GM10248 (cell line): ENCODE data around the gene GRB2.
"Not testable (repeated sequence)": the region's sequence is repeated elsewhere in the genome, so short reads cannot be mapped to it uniquely, and the experiment has no call there.

Source experiments
- CTCF ChIA-PET: fragments of 300-600 bp; sonication (Branson Sonifier 250); formaldehyde crosslinking; extraction: SDS; loops from one replicate; lab custom pipeline; 2021; ENCODE audit warnings: antibody characterized with exemption; lab: Yijun Ruan, JAX
- POLR2A ChIA-PET: fragments of 350-650 bp; sonication (Branson Sonifier 250); formaldehyde crosslinking; extraction: SDS; loops from one replicate; lab custom pipeline; 2020; ENCODE audit warnings: antibody characterized with exemption; lab: Yijun Ruan, JAX
- DNase-seq: peaks from one replicate; pipeline ENCODE4 v3.0.0; 2012; ENCODE audit errors: extremely low spot score
- CTCF ChIP-seq: IDR thresholded peaks from 2 replicates; pipeline ENCODE4 v1.5.1; 2012; ENCODE audit warnings: mild to moderate bottlenecking, low read depth; ENCODE audit errors: extremely low read depth, missing control alignments, control extremely low read depth

The GRB2 gene

GRCh38 chr17:75442168-75443103 is 37.0 kb upstream of the GRB2 start:
- no peak for DNase-seq
- TF ChIP-seq CTCF, result no peak
- ChIA-PET CTCF (no interaction called here), POLR2A (no interaction called here)

- DNase-seq, result no peak
- ChIA-PET CTCF (interaction anchor here (1.0 to 1.5 kb wide), 3 partner anchors 15 to 211 kb away, joined by 3 to 4 read pairs (median 3); partner anchors contain the start of gene TMEM94), POLR2A (no interaction called here)
- no peak for TF ChIP-seq CTCF
These were observed 35.4 kb upstream of the GRB2 start for GRCh38 chr17:75440738-75441448.

GRCh38 chr17:75439287-75439686 is 33.8 kb upstream of the GRB2 start:
- CTCF ChIA-PET, result no interaction called here
- TF ChIP-seq CTCF, result no peak
- no peak for DNase-seq
- POLR2A ChIA-PET, result no interaction called here

- not testable (repeated sequence) for DNase-seq
- CTCF ChIA-PET, result interaction anchor here (1.4 kb wide), 1 partner anchor 79 kb away, joined by 4 read pairs; the partner anchor contains the start of gene TSEN54
- POLR2A ChIA-PET, result interaction anchor here (0.6 kb wide), 1 partner anchor 1020 kb away, joined by 3 read pairs; no protein-coding TSS in a partner anchor
These were observed 31.9 kb upstream of the GRB2 start for GRCh38 chr17:75437404-75437803.

- POLR2A ChIA-PET, DNase-seq, CTCF ChIA-PET: not testable (repeated sequence)
These were observed 29.0 kb upstream of the GRB2 start for GRCh38 chr17:75434433-75434832.

- DNase-seq, result no peak
- CTCF ChIA-PET, result interaction anchor here (1.0 to 1.8 kb wide), 3 partner anchors 83 to 200 kb away, joined by 3 to 5 read pairs (median 3); partner anchors contain the start of genes SMIM5 and TSEN54
- TF ChIP-seq CTCF, result no peak
- POLR2A ChIA-PET, result no interaction called here
These were observed 27.8 kb upstream of the GRB2 start for GRCh38 chr17:75433218-75433783.
